ENCODE measurements around the gene FAR2. TPM values are rescaled to one million over a fixed set of nuclear protein-coding genes. Genes with fewer than 3 reads are reported as not detected.
"Not testable (repeated sequence)": the region's sequence is repeated elsewhere in the genome, so short reads cannot be mapped to it uniquely, and the experiment has no call there.

The FAR2 gene
- total and polyA plus RNA-seq, 4 donors: 1.9 to 12.2 (median 9.9) TPM

DNA sequence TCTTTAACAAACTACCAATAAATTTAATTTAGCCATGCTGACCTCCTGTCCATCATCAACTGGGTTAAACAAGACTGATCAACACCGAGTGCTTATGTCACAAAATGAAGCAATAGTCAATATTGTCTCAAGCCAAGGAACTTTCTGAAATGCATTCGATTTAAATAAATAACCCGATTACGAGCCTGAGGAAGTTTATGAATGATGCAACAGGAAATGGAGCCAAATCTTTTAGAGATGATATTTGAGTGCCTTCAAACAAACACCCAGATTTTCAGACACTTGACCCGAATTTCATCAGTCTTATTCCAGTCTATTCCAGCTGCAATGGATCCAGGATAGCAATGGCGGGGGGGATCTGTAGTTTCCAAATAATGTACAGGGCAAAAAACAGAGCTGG, 27.9 kb downstream of the FAR2 start:
- DNase-seq: no peak
- intact Hi-C loops (cut with DNase I): no loop called here

DNA sequence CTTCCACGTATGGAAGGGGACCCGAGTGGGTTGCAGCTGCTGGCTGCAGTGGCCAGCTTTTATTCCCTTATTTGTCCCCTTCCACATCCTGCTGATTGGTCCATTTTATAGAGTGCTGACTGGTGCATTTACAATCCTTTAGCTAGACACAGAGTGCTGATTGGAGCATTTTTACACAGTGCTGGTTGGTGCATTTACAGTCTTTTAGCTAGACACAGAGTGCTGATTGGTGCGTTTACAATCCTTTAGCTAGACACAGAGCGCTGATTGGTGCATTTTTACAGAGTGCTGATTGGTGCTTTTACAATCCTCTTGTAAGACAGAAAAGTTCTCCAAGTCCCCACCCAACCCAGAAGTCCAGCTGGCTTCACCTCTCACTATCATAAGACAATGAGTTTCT, 33.2 kb downstream of the FAR2 start:
- WGBS, 2 donors: 96 to 99% methylated on average over 4 of the region's 4 CpGs

More for the DNA sequence above, 27.9 kb downstream of the FAR2 start:
- Histone ChIP-seq H3K9me3 (ENCODE audit: control insufficient read depth, low read length) (no peaks in the 10 kb centered on the region), H3K36me3 (ENCODE audit: control insufficient read depth in 1 of 2, insufficient read depth in 2 of 2, low read length in 1 of 2) (no peaks in the 10 kb centered on the region), H3K27ac (ENCODE audit: low read depth in 1 of 2, low read length in 2 of 2) (no peak overlapping the region), H3K27me3 (ENCODE audit: control insufficient read depth in 1 of 2, insufficient read depth in 2 of 2, low read length in 1 of 2) (no peaks in the 10 kb centered on the region), H3K4me3 (ENCODE audit: low read length in 2 of 2) (no peak overlapping the region), H3K4me1 (ENCODE audit: control insufficient read depth in 1 of 2, insufficient read depth in 2 of 2, low read length in 2 of 2) (no peaks in the 10 kb centered on the region)
- ATAC-seq (ENCODE audit: low FRiP score): no peak
- 68 to 69% methylated on average over 6 of the region's 6 CpGs for WGBS, 2 donors

DNA sequence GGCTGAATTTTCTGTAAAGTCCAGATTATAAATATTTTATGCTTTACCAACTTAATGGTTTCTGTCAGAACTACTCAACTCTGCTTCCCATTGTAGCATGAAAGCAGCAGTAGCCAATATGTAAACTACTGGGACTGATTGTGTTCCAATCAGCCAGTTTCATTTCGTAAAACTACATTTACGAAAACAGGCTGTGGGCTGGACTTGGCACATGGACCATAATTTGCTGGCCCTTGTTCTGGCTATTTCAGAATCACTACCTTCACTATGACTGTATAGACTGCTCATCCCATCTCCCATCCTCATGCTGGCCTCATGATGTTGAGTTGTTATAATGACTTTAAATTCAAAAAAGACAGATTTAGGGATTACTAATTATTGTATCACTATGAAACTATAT, 38.7 kb downstream of the FAR2 start:
- H3K36me3 ChIP-seq (ENCODE audit: control insufficient read depth in 1 of 2, insufficient read depth in 2 of 2, low read length in 1 of 2): no peaks in the 10 kb centered on the region
- no peak overlapping the region for H3K27ac ChIP-seq (ENCODE audit: low read depth in 1 of 2, low read length in 2 of 2)
- H3K4me3 ChIP-seq (ENCODE audit: low read length in 2 of 2): no peak overlapping the region
- intact Hi-C loops (cut with DNase I): no loop called here
- DNase-seq (no peak), ATAC-seq (ENCODE audit: low FRiP score) (no peak)
- no peaks in the 10 kb centered on the region for H3K27me3 ChIP-seq (ENCODE audit: control insufficient read depth in 1 of 2, insufficient read depth in 2 of 2, low read length in 1 of 2)
- H3K4me1 ChIP-seq (ENCODE audit: control insufficient read depth in 1 of 2, insufficient read depth in 2 of 2, low read length in 2 of 2): no peaks in the 10 kb centered on the region
- peaks cover 3% of the 10 kb centered on the region for H3K9me3 ChIP-seq (ENCODE audit: control insufficient read depth, low read length)
- WGBS, 2 donors: 66 to 73% methylated on average over 2 of the region's 2 CpGs

More for the DNA sequence above, 33.2 kb downstream of the FAR2 start:
- H3K4me1 ChIP-seq (ENCODE audit: control insufficient read depth in 1 of 2, insufficient read depth in 2 of 2, low read length in 2 of 2); H3K9me3 ChIP-seq (ENCODE audit: control insufficient read depth, low read length); intact Hi-C loops (cut with DNase I); ATAC-seq (ENCODE audit: low FRiP score); H3K27ac ChIP-seq (ENCODE audit: low read depth in 1 of 2, low read length in 2 of 2); DNase-seq; H3K36me3 ChIP-seq (ENCODE audit: control insufficient read depth in 1 of 2, insufficient read depth in 2 of 2, low read length in 1 of 2); H3K4me3 ChIP-seq (ENCODE audit: low read length in 2 of 2); H3K27me3 ChIP-seq (ENCODE audit: control insufficient read depth in 1 of 2, insufficient read depth in 2 of 2, low read length in 1 of 2): not testable (repeated sequence)

DNA sequence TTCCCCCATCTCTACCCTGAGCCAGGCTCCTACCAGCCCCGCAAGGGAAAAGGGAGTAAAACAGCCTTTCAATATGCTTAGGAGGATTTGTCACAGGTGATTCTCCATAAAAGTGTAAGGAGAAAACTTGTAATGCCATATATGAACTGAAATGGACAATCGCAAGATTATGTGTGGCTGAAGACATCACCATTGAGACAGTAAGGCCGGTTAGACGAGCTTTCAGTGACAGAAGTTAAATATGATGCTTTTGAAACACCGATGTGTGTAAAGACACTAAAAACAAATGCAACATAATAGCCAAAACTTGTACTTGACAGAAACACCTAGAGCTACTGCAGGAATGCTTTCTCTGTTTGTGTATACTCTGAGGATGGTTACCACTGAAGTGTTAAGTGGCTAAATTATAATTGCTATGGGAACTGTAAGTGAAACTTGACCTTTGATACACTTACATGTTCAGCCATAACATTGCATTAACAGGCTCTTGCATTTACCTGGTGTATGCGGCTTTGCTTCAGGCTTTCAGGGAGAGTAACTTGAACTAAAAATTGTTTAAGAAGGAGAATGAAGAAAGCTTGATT, 42.3 kb downstream of the FAR2 start:
- 91 to 96% methylated on average over 6 of the region's 6 CpGs for WGBS, 2 donors
- intact Hi-C loops (cut with DNase I): no loop called here
- Histone ChIP-seq H3K27me3 (ENCODE audit: control insufficient read depth in 1 of 2, insufficient read depth in 2 of 2, low read length in 1 of 2) (no peaks in the 10 kb centered on the region), H3K27ac (ENCODE audit: low read depth in 1 of 2, low read length in 2 of 2) (no peak overlapping the region), H3K9me3 (ENCODE audit: control insufficient read depth, low read length) (peaks cover 3% of the 10 kb centered on the region), H3K36me3 (ENCODE audit: control insufficient read depth in 1 of 2, insufficient read depth in 2 of 2, low read length in 1 of 2) (no peaks in the 10 kb centered on the region), H3K4me3 (ENCODE audit: low read length in 2 of 2) (no peak overlapping the region), H3K4me1 (ENCODE audit: control insufficient read depth in 1 of 2, insufficient read depth in 2 of 2, low read length in 2 of 2) (no peaks in the 10 kb centered on the region)
- DNase-seq (no peak), ATAC-seq (ENCODE audit: low FRiP score) (no peak)

DNA sequence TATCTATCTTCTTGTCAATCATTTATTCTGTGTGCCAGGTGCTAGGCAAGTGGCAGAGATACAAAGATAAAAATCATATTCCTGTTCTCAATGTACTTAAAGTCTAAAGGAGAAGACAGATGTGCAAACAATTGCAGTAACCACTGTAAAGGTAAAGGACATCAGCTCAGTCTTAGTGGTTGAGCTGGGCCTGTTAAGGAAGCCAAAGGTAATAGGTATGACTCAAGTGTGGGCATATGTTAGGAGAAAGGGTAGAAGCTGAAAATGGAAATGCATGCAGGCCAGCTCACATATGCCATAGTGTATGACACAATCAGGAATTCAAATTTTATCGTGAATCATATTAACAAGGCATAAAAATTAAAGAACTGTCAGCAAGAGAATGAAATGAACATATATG, 49.8 kb downstream of the FAR2 start:
- Histone ChIP-seq H3K27me3 (ENCODE audit: control insufficient read depth in 1 of 2, insufficient read depth in 2 of 2, low read length in 1 of 2) (no peaks in the 10 kb centered on the region), H3K27ac (ENCODE audit: low read depth in 1 of 2, low read length in 2 of 2) (no peak overlapping the region), H3K36me3 (ENCODE audit: control insufficient read depth in 1 of 2, insufficient read depth in 2 of 2, low read length in 1 of 2) (no peaks in the 10 kb centered on the region), H3K4me3 (ENCODE audit: low read length in 2 of 2) (no peak overlapping the region), H3K4me1 (ENCODE audit: control insufficient read depth in 1 of 2, insufficient read depth in 2 of 2, low read length in 2 of 2) (no peaks in the 10 kb centered on the region), H3K9me3 (ENCODE audit: control insufficient read depth, low read length) (no peaks in the 10 kb centered on the region)
- ATAC-seq (ENCODE audit: low FRiP score) (no peak), DNase-seq (no peak)
- 84 to 88% methylated on average over 1 of the region's 1 CpG for WGBS, 2 donors
- intact Hi-C loops (cut with DNase I): no loop called here

DNA sequence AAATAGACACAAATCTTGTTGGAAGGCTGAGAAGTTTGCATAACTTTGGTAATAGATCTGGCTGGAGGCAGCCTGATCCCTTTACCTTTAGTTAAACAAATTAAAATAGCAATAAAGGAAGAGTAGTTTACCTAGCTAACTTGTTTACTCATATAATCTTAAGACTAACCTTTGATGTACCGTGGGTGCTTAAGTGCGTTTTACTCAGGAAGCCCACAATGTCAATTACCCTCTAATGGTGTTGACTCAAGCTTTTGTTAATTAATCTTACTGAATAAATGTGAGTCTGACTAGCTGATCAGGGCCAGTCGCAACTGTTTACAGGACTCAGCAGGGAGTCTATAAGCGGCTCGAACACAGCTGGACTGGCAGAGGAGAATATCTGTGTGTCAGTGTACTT, 51.5 kb downstream of the FAR2 start:
- H3K4me3 ChIP-seq (ENCODE audit: low read length in 2 of 2): no peak overlapping the region
- no peak overlapping the region for H3K27ac ChIP-seq (ENCODE audit: low read depth in 1 of 2, low read length in 2 of 2)
- ATAC-seq (ENCODE audit: low FRiP score) (no peak), DNase-seq (no peak)
- no peaks in the 10 kb centered on the region for H3K9me3 ChIP-seq (ENCODE audit: control insufficient read depth, low read length)
- intact Hi-C loops (cut with DNase I): no loop called here
- no peaks in the 10 kb centered on the region for H3K4me1 ChIP-seq (ENCODE audit: control insufficient read depth in 1 of 2, insufficient read depth in 2 of 2, low read length in 2 of 2)
- WGBS, 2 donors: 47 to 54% methylated on average over 5 of the region's 5 CpGs
- H3K27me3 ChIP-seq (ENCODE audit: control insufficient read depth in 1 of 2, insufficient read depth in 2 of 2, low read length in 1 of 2): no peaks in the 10 kb centered on the region
- no peaks in the 10 kb centered on the region for H3K36me3 ChIP-seq (ENCODE audit: control insufficient read depth in 1 of 2, insufficient read depth in 2 of 2, low read length in 1 of 2)

DNA sequence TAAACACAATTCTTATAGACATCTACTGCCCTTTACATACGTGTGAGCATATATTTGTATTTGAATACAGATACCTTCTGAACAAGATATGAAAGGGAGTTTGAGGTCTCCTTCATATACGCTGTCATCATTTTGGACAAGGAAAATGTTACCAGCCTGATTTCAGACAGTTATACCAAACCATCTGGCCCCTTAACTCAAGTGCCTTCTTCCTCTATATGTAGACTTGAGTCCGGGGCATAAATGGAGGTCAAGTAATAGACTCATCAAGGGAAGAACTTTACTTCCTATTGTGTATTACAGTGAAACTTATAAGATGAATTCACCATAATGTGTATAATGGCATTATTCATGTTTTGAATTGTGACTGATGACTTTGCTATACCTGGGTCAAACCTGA, 52.2 kb downstream of the FAR2 start:
- no peaks in the 10 kb centered on the region for H3K36me3 ChIP-seq (ENCODE audit: control insufficient read depth in 1 of 2, insufficient read depth in 2 of 2, low read length in 1 of 2)
- ATAC-seq (ENCODE audit: low FRiP score) (no peak), DNase-seq (no peak)
- WGBS, 2 donors: 65 to 96% methylated on average over 3 of the region's 3 CpGs
- intact Hi-C loops (cut with DNase I): no loop called here
- no peaks in the 10 kb centered on the region for H3K27me3 ChIP-seq (ENCODE audit: control insufficient read depth in 1 of 2, insufficient read depth in 2 of 2, low read length in 1 of 2)
- H3K27ac ChIP-seq (ENCODE audit: low read depth in 1 of 2, low read length in 2 of 2): no peak overlapping the region
- H3K4me3 ChIP-seq (ENCODE audit: low read length in 2 of 2): no peak overlapping the region
- no peaks in the 10 kb centered on the region for H3K9me3 ChIP-seq (ENCODE audit: control insufficient read depth, low read length)
- no peaks in the 10 kb centered on the region for H3K4me1 ChIP-seq (ENCODE audit: control insufficient read depth in 1 of 2, insufficient read depth in 2 of 2, low read length in 2 of 2)

DNA sequence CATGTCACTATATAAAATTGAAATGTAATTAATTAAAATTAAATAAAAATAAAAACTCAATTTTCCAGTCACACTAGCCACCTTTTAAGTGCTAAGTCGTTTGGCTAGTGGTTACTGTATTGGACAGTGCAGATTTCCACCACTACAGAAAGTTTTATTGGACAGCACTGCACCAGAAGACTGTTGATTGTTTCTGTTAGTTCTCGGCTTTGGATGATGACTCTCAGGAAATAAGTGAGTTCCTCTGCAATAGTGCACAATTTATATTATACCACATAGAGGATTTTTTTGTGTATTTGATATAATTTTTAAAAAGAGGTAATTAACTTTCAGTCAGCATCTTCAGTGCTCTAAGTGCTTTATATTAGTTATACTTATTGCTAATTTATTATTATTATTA, 52.7 kb downstream of the FAR2 start:
- 81 to 84% methylated on average over 2 of the region's 2 CpGs for WGBS, 2 donors
- ATAC-seq (ENCODE audit: low FRiP score) (no peak), DNase-seq (no peak)
- Histone ChIP-seq H3K4me3 (ENCODE audit: low read length in 2 of 2) (no peak overlapping the region), H3K36me3 (ENCODE audit: control insufficient read depth in 1 of 2, insufficient read depth in 2 of 2, low read length in 1 of 2) (no peaks in the 10 kb centered on the region), H3K9me3 (ENCODE audit: control insufficient read depth, low read length) (no peaks in the 10 kb centered on the region), H3K4me1 (ENCODE audit: control insufficient read depth in 1 of 2, insufficient read depth in 2 of 2, low read length in 2 of 2) (no peaks in the 10 kb centered on the region), H3K27ac (ENCODE audit: low read depth in 1 of 2, low read length in 2 of 2) (no peak overlapping the region), H3K27me3 (ENCODE audit: control insufficient read depth in 1 of 2, insufficient read depth in 2 of 2, low read length in 1 of 2) (no peaks in the 10 kb centered on the region)
- intact Hi-C loops (cut with DNase I): no loop called here

DNA sequence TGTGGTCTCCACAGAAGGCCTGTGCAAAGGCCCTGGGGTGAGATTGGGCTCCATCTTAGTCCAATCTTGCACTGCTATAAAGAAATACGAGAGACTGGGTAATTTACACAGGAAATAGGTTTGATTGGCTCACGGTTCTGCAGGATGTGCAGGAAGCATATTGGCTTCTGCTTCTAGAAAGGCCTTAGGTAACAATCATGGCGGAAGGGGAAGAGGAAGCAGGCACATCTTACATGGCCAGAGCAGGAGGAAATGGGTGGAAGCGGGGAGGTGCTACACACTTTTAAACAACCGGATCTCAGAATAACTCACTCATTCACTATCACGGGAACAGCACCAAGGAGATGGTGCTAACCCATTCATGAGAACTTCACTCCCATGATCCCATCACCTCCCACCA, 55.4 kb downstream of the FAR2 start:
- Histone ChIP-seq H3K27me3 (ENCODE audit: control insufficient read depth in 1 of 2, insufficient read depth in 2 of 2, low read length in 1 of 2) (no peaks in the 10 kb centered on the region), H3K36me3 (ENCODE audit: control insufficient read depth in 1 of 2, insufficient read depth in 2 of 2, low read length in 1 of 2) (no peaks in the 10 kb centered on the region), H3K4me3 (ENCODE audit: low read length in 2 of 2) (no peak overlapping the region), H3K27ac (ENCODE audit: low read depth in 1 of 2, low read length in 2 of 2) (no peak overlapping the region), H3K9me3 (ENCODE audit: control insufficient read depth, low read length) (no peaks in the 10 kb centered on the region), H3K4me1 (ENCODE audit: control insufficient read depth in 1 of 2, insufficient read depth in 2 of 2, low read length in 2 of 2) (no peaks in the 10 kb centered on the region)
- 95 to 97% methylated on average over 6 of the region's 6 CpGs for WGBS, 2 donors
- DNase-seq (no peak), ATAC-seq (ENCODE audit: low FRiP score) (no peak)
- intact Hi-C loops (cut with DNase I): no loop called here
